Neural cell (in vitro differentiated cells): ENCODE data around the gene TMEM14B.

ENCODE experiments used
- EP300 ChIP-seq: fragments of 450-650 bp; conservative IDR thresholded peaks from 2 replicates; pipeline ENCODE4 v1.6.1; 2014; ENCODE audit warnings: antibody characterized with exemption, mild to moderate bottlenecking, moderate library complexity; ENCODE audit not compliant: poor library complexity, severe bottlenecking
- EZH2 ChIP-seq: fragments of 200-600, 300-800 bp; shearing (Covaris generic), sonication (generic); IDR thresholded peaks from 2 replicates; pipeline ENCODE4 v1.6.1; 2014; ENCODE audit warnings: antibody characterized with exemption, low read length, borderline replicate concordance, mild to moderate bottlenecking; ENCODE audit not compliant: insufficient read depth, poor library complexity, severe bottlenecking
- MXI1 ChIP-seq: fragments of 450-650 bp; conservative IDR thresholded peaks from 2 replicates; pipeline ENCODE4 v1.6.1; 2014; ENCODE audit warnings: antibody characterized with exemption, mild to moderate bottlenecking; ENCODE audit not compliant: poor library complexity, severe bottlenecking
- POLR2AphosphoS5 ChIP-seq: IDR thresholded peaks from 2 replicates; pipeline ENCODE4 v1.6.1; 2012
- RAD21 ChIP-seq: fragments of 450-650 bp; conservative IDR thresholded peaks from 2 replicates; pipeline ENCODE4 v1.6.1; 2014; ENCODE audit warnings: antibody characterized with exemption, mild to moderate bottlenecking, moderate library complexity
- SMC3 ChIP-seq: fragments of 450-650 bp; conservative IDR thresholded peaks from 2 replicates; pipeline ENCODE4 v1.6.1; 2014; ENCODE audit warnings: antibody characterized with exemption, mild to moderate bottlenecking, moderate library complexity; ENCODE audit not compliant: poor library complexity
- TAF1 ChIP-seq: IDR thresholded peaks from 2 replicates; pipeline ENCODE4 v1.6.1; 2012; ENCODE audit warnings: low read depth
- TF ChIP-seq, protein P1 (sequence below): fragments of 450-650 bp; IDR thresholded peaks from 2 replicates; pipeline ENCODE4 v1.5.1; 2014; ENCODE audit warnings: antibody characterized with exemption, mild to moderate bottlenecking, moderate library complexity; ENCODE audit not compliant: poor library complexity, severe bottlenecking
- TF ChIP-seq, protein P2 (sequence below): IDR thresholded peaks from 2 replicates; pipeline ENCODE4 v1.6.1; 2012; ENCODE audit warnings: borderline replicate concordance

DNA sequence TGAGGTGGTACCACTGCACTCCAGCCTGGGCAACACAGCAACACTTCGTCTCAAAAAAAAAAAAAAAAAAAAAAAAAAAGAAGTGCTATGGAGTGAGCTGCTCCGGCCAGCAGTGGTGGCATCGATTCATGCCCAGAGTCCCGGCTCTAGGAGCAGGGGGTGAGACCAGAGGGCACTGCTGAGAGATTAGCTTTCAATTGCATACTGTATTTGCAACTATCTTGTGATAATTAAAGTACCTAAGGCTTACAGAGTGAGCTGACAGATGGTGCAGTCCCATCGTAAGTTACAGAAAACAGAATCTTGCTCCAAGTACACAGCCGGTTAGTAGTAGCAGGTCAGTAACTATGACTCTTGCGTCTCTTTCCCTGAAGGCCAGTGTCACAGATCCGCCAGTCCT lies 31.5 kb downstream of the TMEM14B start:
- TF ChIP-seq TAF1 = no peak
- TF ChIP-seq, protein P1, sequence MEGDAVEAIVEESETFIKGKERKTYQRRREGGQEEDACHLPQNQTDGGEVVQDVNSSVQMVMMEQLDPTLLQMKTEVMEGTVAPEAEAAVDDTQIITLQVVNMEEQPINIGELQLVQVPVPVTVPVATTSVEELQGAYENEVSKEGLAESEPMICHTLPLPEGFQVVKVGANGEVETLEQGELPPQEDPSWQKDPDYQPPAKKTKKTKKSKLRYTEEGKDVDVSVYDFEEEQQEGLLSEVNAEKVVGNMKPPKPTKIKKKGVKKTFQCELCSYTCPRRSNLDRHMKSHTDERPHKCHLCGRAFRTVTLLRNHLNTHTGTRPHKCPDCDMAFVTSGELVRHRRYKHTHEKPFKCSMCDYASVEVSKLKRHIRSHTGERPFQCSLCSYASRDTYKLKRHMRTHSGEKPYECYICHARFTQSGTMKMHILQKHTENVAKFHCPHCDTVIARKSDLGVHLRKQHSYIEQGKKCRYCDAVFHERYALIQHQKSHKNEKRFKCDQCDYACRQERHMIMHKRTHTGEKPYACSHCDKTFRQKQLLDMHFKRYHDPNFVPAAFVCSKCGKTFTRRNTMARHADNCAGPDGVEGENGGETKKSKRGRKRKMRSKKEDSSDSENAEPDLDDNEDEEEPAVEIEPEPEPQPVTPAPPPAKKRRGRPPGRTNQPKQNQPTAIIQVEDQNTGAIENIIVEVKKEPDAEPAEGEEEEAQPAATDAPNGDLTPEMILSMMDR = no peak
- no peak for TF ChIP-seq POLR2AphosphoS5
- no peak for TF ChIP-seq EP300
- TF ChIP-seq SMC3 = no peak
- TF ChIP-seq, protein P2, sequence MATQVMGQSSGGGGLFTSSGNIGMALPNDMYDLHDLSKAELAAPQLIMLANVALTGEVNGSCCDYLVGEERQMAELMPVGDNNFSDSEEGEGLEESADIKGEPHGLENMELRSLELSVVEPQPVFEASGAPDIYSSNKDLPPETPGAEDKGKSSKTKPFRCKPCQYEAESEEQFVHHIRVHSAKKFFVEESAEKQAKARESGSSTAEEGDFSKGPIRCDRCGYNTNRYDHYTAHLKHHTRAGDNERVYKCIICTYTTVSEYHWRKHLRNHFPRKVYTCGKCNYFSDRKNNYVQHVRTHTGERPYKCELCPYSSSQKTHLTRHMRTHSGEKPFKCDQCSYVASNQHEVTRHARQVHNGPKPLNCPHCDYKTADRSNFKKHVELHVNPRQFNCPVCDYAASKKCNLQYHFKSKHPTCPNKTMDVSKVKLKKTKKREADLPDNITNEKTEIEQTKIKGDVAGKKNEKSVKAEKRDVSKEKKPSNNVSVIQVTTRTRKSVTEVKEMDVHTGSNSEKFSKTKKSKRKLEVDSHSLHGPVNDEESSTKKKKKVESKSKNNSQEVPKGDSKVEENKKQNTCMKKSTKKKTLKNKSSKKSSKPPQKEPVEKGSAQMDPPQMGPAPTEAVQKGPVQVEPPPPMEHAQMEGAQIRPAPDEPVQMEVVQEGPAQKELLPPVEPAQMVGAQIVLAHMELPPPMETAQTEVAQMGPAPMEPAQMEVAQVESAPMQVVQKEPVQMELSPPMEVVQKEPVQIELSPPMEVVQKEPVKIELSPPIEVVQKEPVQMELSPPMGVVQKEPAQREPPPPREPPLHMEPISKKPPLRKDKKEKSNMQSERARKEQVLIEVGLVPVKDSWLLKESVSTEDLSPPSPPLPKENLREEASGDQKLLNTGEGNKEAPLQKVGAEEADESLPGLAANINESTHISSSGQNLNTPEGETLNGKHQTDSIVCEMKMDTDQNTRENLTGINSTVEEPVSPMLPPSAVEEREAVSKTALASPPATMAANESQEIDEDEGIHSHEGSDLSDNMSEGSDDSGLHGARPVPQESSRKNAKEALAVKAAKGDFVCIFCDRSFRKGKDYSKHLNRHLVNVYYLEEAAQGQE = no peak
- no peak for TF ChIP-seq EZH2
- TF ChIP-seq RAD21 = no peak
- TF ChIP-seq MXI1 = no peak
